HepG2 (cell line): ENCODE results near the gene STK39. TPM values are rescaled to one million over a fixed set of nuclear protein-coding genes. Genes with fewer than 3 reads are reported as not detected.

ENCODE experiments used
- ATAC-seq: fragments of 200-7000 bp; cut with Tn5 transposase; 3 replicates; pipeline ENCODE4 v1.9.1; 2020; ENCODE audit warnings: mild to moderate bottlenecking, moderate library complexity
- BruUV-seq: library from RNA; stranded (reverse); fragments of 400-500 nt; replicated peaks from 2 replicates; lab custom pipeline; 2021; lab: Mats Ljungman, UMichigan
- CTCF ChIA-PET: fragments of 300-600 bp; formaldehyde crosslinking; extraction: SDS; loops from one replicate; lab custom pipeline; 2021; ENCODE audit warnings: low total read pairs, inconsistent platforms, low intra/inter-chr PET ratio; lab: Yijun Ruan, JAX
- POLR2A ChIA-PET: fragments of 350-600 bp; sonication (Branson Sonifier 250); formaldehyde crosslinking; loops from one replicate; lab custom pipeline; 2020; ENCODE audit warnings: antibody characterized with exemption, inconsistent platforms; lab: Yijun Ruan, JAX
- DNase-seq: peaks from one replicate; pipeline ENCODE4 v3.0.0-alpha.2; 2015; ENCODE audit warnings: low spot score
- FAIRE-seq: peaks from 3 replicates; lab custom pipeline; 2011; peaks lifted over from hg19 to GRCh38; lab: Jason Lieb, UNC
- H2AFZ ChIP-seq: one replicate; pipeline ENCODE4 v1.6.1; 2011; ENCODE audit warnings: low read length, inconsistent platforms
- H3K27ac ChIP-seq: fragments of 300-600 bp; 3 replicates; pipeline ENCODE4 v1.8.0; 2011; ENCODE audit warnings: mixed run types, mild to moderate bottlenecking, mixed read lengths, low read length, inconsistent platforms; ENCODE audit not compliant: insufficient read depth; ENCODE audit errors: extremely low read length
- H3K27me3 ChIP-seq, 2 experiments: fragments of 200-600 bp in 1 of 2; 2 replicates in 1 of 2; 3 replicates in 1 of 2; pipeline versions ENCODE4 v1.6.0 to v1.8.0; 2011; ENCODE audit warnings: low read length in 2 of 2, mild to moderate bottlenecking in 2 of 2, moderate library complexity in 2 of 2, inconsistent platforms in 1 of 2; ENCODE audit not compliant: insufficient read depth in 2 of 2, control insufficient read depth in 1 of 2
- H3K36me3 ChIP-seq, 2 experiments: fragments of 200-600 bp in 1 of 2; replicated peaks in 1 of 2; 2 replicates in 1 of 2; 3 replicates in 1 of 2; pipeline versions ENCODE4 v1.5.1 to v1.8.0; 2011; ENCODE audit warnings: low read length in 2 of 2, inconsistent platforms in 1 of 2; ENCODE audit not compliant: insufficient read depth in 2 of 2, control insufficient read depth in 1 of 2
- H3K4me1 ChIP-seq: 2 replicates; pipeline ENCODE4 v1.5.1; 2012; ENCODE audit warnings: low read length, inconsistent platforms; ENCODE audit not compliant: insufficient read depth
- H3K4me2 ChIP-seq: 2 replicates; pipeline ENCODE4 v1.6.0; 2011; ENCODE audit warnings: low read depth, low read length, inconsistent platforms
- H3K4me3 ChIP-seq, 3 experiments: fragments of 200-600 bp in 1 of 3; sonication (generic), shearing (Covaris generic) in 1 of 3; replicated peaks in 1 of 3; 2 replicates each; pipeline ENCODE4 v1.5.1; 2011 to 2016; ENCODE audit warnings: low read length in 3 of 3, inconsistent platforms in 2 of 3, low read depth in 2 of 3, mild to moderate bottlenecking in 2 of 3, control low read depth in 1 of 3, mixed read lengths in 1 of 3; ENCODE audit not compliant: insufficient read depth in 1 of 3
- H3K79me2 ChIP-seq: one replicate; pipeline ENCODE4 v1.6.1; 2011; ENCODE audit warnings: low read length, inconsistent platforms; ENCODE audit not compliant: insufficient read depth
- H3K9ac ChIP-seq: 2 replicates; pipeline ENCODE4 v1.6.0; 2011; ENCODE audit warnings: mild to moderate bottlenecking, low read depth, low read length, inconsistent platforms; ENCODE audit not compliant: insufficient read depth
- H3K9me3 ChIP-seq: 2 replicates; pipeline ENCODE4 v1.5.1; 2012; ENCODE audit warnings: mild to moderate bottlenecking, low read length
- H4K20me1 ChIP-seq: 2 replicates; pipeline ENCODE4 v1.6.0; 2011; ENCODE audit warnings: inconsistent platforms, mild to moderate bottlenecking, low read length, moderate library complexity; ENCODE audit not compliant: insufficient read depth
- GATA4 ChIP-seq: sonication (generic); IDR thresholded peaks from 2 replicates; pipeline ENCODE4 v1.6.1; 2016; ENCODE audit warnings: antibody characterized with exemption, low read depth, borderline replicate concordance
- POLR2A ChIP-seq, 2 experiments: IDR thresholded peaks; 2 replicates each; pipeline ENCODE4 v1.6.1; 2011; ENCODE audit warnings: low read depth in 2 of 2, low read length in 2 of 2, mild to moderate bottlenecking in 1 of 2, moderate library complexity in 1 of 2; ENCODE audit not compliant: insufficient read depth in 1 of 2
- THRA ChIP-seq: sonication (generic); formaldehyde crosslinking; IDR thresholded peaks from 2 replicates; pipeline ENCODE4 v1.4.0; 2020; ENCODE audit warnings: missing genetic modification reagents, borderline replicate concordance
- ZEB1 ChIP-seq: IDR thresholded peaks from 2 replicates; pipeline ENCODE4 v1.6.1; 2012; ENCODE audit warnings: mild to moderate bottlenecking, low read depth, inconsistent platforms; ENCODE audit not compliant: insufficient replicate concordance
- ZFP36L2 ChIP-seq: sonication (generic); formaldehyde crosslinking; IDR thresholded peaks from 2 replicates; pipeline ENCODE4 v1.4.0; 2020; ENCODE audit warnings: missing genetic modification reagents
- ZNF253 ChIP-seq: sonication (generic); formaldehyde crosslinking; IDR thresholded peaks from 2 replicates; pipeline ENCODE4 v1.8.0; 2022; ENCODE audit warnings: mild to moderate bottlenecking, missing genetic modification reagents, borderline replicate concordance
- ZNF546 ChIP-seq: sonication (generic); formaldehyde crosslinking; conservative IDR thresholded peaks from 2 replicates; pipeline ENCODE4 v1.8.1; 2023; ENCODE audit warnings: mild to moderate bottlenecking, missing genetic modification reagents
- ZNF563 ChIP-seq: sonication (generic); formaldehyde crosslinking; IDR thresholded peaks from 2 replicates; pipeline ENCODE4 v1.8.0; 2022; ENCODE audit warnings: mild to moderate bottlenecking, moderate library complexity, missing genetic modification reagents
- WGBS: methylation state at CpG from one replicate; pipeline ENCODE4 v1.1.6; 2017; ENCODE audit warnings: low lambda C conversion rate; 5-methylcytosine and 5-hydroxymethylcytosine counted together
- in situ Hi-C: cut with HindIII; loops from 2 replicates; pipeline ENCODE4 v1.10.0; 2017; ENCODE audit warnings: low pct_unique_long_range_greater_than_20kb; ENCODE audit not compliant: extremely low pct_ligation_motif_present
- intact Hi-C: fragments of 100-400 bp; cut with micrococcal nuclease; formaldehyde crosslinking; loops from one replicate; pipeline ENCODE4 v1.10.0; 2022; ENCODE audit not compliant: unreplicated experiment
- polyA plus RNA-seq, 8 experiments: library from polyadenylated mRNA; depleted of rRNA in 3 of 8; stranded (reverse) in 7 of 8; unstranded in 1 of 8; fragments of >200 nt; fragmentation: Illumina TruSeq in 4 of 8; extraction: Trizol in 4 of 8; gene quantifications; 2 replicates each; pipeline versions ENCODE4 v1.2.1 to v1.2.3, GENCODE V29; 2011 to 2016; ENCODE audit warnings: low read depth in 4 of 8, missing spikeins in 1 of 8, mixed read lengths in 1 of 8; ENCODE audit not compliant: insufficient read depth in 1 of 8
- total RNA-seq, 5 experiments: library from RNA; depleted of rRNA; stranded (reverse); fragments of >200 nt; fragmentation: Illumina TruSeq; extraction: Trizol; gene quantifications; 2 replicates each; pipeline ENCODE4 v1.2.3, GENCODE V29; 2016; ENCODE audit warnings: low read depth in 1 of 5
- TF ChIP-seq, protein P1 (sequence below): sonication (generic); formaldehyde crosslinking; IDR thresholded peaks from 2 replicates; pipeline ENCODE4 v1.5.0; 2020; ENCODE audit warnings: mild to moderate bottlenecking, missing genetic modification reagents
- TF ChIP-seq, protein P2 (sequence below): sonication (generic); formaldehyde crosslinking; conservative IDR thresholded peaks from 2 replicates; pipeline ENCODE4 v1.5.0; 2020; ENCODE audit warnings: missing genetic modification reagents

STK39 gene
- total and polyA plus RNA-seq, 2 of the 13 experiments (the other 11 are each of a cell fraction or from before 2014, with no cell fraction given): 27.3 to 38.4 TPM

DNA sequence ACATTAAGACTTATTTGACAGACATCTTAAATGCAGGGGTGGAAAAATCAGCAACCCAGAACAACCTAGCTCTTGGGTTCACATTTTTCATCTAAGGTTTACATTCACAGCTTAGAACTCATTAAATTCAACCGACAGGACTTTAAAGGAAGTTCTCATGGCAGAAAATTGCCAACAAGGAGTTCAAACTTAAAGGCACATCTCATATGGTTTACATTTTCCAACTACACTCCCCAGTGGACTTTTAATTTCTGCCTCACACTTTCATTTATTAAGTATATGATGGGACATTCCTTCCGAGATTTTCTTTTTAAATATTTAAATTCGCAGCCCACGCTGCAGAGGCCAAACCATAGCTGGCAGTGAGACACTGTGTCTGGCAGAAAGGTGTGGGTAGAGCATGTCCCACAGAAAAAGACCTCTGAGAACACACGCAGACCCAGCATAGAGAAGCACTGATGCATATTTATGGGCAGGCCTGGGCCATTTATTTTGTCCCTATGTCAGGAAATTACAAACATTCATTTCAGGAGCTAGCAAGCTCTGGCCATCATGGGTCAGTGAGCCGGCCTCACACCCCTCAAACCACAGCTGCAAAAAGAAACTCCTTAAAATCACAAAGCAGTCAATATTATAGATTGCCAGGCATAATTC is 46.3 kb downstream of the STK39 start:
- FAIRE-seq: no peak
- H3K4me1 ChIP-seq: peaks cover 63% of the 10 kb centered on the region

More for the DNA sequence above, 46.3 kb downstream of the STK39 start:
- peaks cover 28% of the 10 kb centered on the region for H3K79me2 ChIP-seq
- no peaks in the 10 kb centered on the region for H3K27me3 ChIP-seq
- H4K20me1 ChIP-seq: no peaks in the 10 kb centered on the region
- intact Hi-C loops (no loop called here), in situ Hi-C loops (no loop called here)
- BruUV-seq: no TSS peak
- no peak overlapping the region for H2AFZ ChIP-seq
- ChIA-PET POLR2A (interaction anchor here (0.9 to 3.6 kb wide), 2 partner anchors 9 to 13 kb away, joined by 3 to 11 read pairs; no protein-coding TSS in a partner anchor), CTCF (no interaction called here)
- no peak for ATAC-seq
- 95% methylated on average over 6 of the region's 6 CpGs for WGBS
- no peak for DNase-seq
- no peak overlapping the region for H3K9ac ChIP-seq
- H3K4me2 ChIP-seq: no peak overlapping the region
- peaks cover 3 to 7% of the 10 kb centered on the region in 2 experiments; a peak in 2 of 5 replicates for H3K36me3 ChIP-seq
- H3K27ac ChIP-seq: no peak overlapping the region
- TF ChIP-seq ZNF563: no peak
- TF ChIP-seq, protein P1, sequence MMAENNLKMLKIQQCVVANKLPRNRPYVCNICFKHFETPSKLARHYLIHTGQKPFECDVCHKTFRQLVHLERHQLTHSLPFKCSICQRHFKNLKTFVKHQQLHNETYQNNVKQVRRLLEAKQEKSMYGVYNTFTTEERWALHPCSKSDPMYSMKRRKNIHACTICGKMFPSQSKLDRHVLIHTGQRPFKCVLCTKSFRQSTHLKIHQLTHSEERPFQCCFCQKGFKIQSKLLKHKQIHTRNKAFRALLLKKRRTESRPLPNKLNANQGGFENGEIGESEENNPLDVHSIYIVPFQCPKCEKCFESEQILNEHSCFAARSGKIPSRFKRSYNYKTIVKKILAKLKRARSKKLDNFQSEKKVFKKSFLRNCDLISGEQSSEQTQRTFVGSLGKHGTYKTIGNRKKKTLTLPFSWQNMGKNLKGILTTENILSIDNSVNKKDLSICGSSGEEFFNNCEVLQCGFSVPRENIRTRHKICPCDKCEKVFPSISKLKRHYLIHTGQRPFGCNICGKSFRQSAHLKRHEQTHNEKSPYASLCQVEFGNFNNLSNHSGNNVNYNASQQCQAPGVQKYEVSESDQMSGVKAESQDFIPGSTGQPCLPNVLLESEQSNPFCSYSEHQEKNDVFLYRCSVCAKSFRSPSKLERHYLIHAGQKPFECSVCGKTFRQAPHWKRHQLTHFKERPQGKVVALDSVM (CRISPR knock-in tag): no peak
- no peak for TF ChIP-seq ZFP36L2 (CRISPR knock-in tag)
- no peak for TF ChIP-seq POLR2A (IDR thresholded peaks at IDR 0.05; ENCODE audit: insufficient read depth in 1 of 2, low read depth in 2 of 2, low read length in 2 of 2)
- TF ChIP-seq GATA4: no peak
- no peak for TF ChIP-seq ZNF546 (CRISPR knock-in tag)
- TF ChIP-seq, protein P2, sequence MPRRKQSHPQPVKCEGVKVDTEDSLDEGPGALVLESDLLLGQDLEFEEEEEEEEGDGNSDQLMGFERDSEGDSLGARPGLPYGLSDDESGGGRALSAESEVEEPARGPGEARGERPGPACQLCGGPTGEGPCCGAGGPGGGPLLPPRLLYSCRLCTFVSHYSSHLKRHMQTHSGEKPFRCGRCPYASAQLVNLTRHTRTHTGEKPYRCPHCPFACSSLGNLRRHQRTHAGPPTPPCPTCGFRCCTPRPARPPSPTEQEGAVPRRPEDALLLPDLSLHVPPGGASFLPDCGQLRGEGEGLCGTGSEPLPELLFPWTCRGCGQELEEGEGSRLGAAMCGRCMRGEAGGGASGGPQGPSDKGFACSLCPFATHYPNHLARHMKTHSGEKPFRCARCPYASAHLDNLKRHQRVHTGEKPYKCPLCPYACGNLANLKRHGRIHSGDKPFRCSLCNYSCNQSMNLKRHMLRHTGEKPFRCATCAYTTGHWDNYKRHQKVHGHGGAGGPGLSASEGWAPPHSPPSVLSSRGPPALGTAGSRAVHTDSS (CRISPR knock-in tag): no peak
- no peak for TF ChIP-seq ZEB1
- no peak for TF ChIP-seq ZNF253
- no peak for TF ChIP-seq THRA (CRISPR knock-in tag)
- no peak overlapping the region for H3K4me3 ChIP-seq
- H3K9me3 ChIP-seq: no peaks in the 10 kb centered on the region
